ENCODE results near the gene RUNX2. TPM values are rescaled to one million over a fixed set of nuclear protein-coding genes. Genes with fewer than 3 reads are reported as not detected.

The RUNX2 gene
- total RNA-seq, 1 experiment from 2014 or later, result 7.0 TPM

DNA sequence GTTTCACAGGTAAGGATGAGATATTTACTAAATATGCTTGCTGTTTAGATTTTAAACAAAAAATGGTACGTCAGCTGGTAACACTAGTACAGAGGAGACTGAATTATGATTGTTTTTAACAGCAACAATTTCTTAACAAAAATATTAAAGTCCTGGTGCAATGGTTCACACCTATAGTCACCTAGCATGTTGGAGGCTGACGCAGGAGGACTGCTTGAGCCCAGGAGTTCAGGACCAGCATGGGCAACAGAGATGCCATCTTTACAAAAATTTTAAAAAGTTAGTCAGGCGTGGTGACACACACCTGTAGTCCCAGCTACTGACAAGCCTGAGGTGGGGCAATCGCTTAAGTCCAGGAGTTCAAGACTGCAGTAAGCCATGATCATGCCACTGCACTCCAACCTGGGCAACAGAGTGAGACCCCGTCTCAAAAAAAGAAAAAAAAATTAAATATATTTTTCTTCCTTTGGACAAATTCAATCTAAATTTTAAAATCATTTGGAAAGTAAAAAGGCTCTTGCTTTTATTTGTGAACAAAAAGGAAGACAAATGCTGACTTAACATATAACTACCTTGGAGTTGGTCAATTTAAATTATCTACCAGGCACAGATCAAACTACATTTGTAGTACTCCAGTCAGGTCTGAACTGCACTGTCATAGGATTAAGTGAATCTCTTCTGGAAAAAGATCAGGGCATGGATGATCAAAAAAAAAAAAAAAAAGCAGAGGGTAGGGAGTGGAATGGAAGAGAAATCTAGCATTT is 38.2 kb upstream of the RUNX2 start:
- POLR2A ChIA-PET, result no interaction called here
- Histone ChIP-seq H3K9me3 (ENCODE audit: control insufficient read depth, insufficient read depth, low read depth, low read length) (no peaks in the 10 kb centered on the region), H3K36me3 (ENCODE audit: control insufficient read depth, insufficient read depth, low read length) (no peaks in the 10 kb centered on the region), H3K4me1 (ENCODE audit: control insufficient read depth, insufficient read depth, low read length) (no peaks in the 10 kb centered on the region), H3K27me3 (ENCODE audit: control insufficient read depth, insufficient read depth, low read length) (no peaks in the 10 kb centered on the region), H3K4me3 (ENCODE audit: low read depth in 2 of 2, low read length in 2 of 2) (no peak overlapping the region), H3K27ac (ENCODE audit: low read length) (no peak overlapping the region)
- ATAC-seq, result no peak
- no peak for DNase-seq (ENCODE audit: low read depth, low spot score)
- CTCF ChIA-PET, result no interaction called here
- in situ Hi-C loops (cut with HindIII; ENCODE audit: low pct_unique_long_range_greater_than_20kb, low sequenced_read_pairs) (no loop called here), intact Hi-C loops (cut with micrococcal nuclease; ENCODE audit: unreplicated experiment) (no loop called here)
- TF ChIP-seq, protein P1, sequence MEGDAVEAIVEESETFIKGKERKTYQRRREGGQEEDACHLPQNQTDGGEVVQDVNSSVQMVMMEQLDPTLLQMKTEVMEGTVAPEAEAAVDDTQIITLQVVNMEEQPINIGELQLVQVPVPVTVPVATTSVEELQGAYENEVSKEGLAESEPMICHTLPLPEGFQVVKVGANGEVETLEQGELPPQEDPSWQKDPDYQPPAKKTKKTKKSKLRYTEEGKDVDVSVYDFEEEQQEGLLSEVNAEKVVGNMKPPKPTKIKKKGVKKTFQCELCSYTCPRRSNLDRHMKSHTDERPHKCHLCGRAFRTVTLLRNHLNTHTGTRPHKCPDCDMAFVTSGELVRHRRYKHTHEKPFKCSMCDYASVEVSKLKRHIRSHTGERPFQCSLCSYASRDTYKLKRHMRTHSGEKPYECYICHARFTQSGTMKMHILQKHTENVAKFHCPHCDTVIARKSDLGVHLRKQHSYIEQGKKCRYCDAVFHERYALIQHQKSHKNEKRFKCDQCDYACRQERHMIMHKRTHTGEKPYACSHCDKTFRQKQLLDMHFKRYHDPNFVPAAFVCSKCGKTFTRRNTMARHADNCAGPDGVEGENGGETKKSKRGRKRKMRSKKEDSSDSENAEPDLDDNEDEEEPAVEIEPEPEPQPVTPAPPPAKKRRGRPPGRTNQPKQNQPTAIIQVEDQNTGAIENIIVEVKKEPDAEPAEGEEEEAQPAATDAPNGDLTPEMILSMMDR (IDR thresholded peaks at IDR 0.05), result no peak
- TF ChIP-seq SIN3A (IDR thresholded peaks at IDR 0.05; ENCODE audit: borderline replicate concordance, insufficient read depth, low read depth, low read length) (no peak), REST (IDR thresholded peaks at IDR 0.05; ENCODE audit: insufficient read depth in 1 of 2, low read depth in 2 of 2, low read length in 1 of 2) (no peak), POLR2AphosphoS5 (IDR thresholded peaks at IDR 0.05; ENCODE audit: low read depth, low read length) (no peak), TCF7L2 (IDR thresholded peaks at IDR 0.05; ENCODE audit: low read depth, low read length) (no peak)
- BruUV-seq (replicated peaks), result no TSS peak

DNA sequence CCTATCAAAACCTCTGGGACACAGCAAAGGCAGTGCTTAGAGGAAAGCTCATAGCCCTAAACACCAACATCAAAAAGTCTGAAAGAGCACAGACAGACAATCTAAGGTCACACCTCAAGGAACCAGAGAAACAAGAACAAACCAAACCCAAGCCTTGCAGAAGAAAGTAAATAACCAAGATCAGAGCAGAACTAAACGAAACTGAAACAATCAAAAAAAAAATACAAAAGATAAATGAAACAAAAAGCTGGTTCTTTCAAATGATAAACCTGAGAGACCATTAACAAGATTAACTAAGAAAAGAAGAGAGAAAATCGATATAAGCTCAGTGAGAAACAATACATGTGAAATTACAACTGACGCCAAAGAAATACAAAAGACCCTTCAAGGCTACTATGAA is 34.8 kb upstream of the RUNX2 start:
- POLR2A ChIA-PET, result interaction anchor here (0.7 kb wide), 1 partner anchor 503 kb away, joined by 5 read pairs; no protein-coding TSS in a partner anchor
- ATAC-seq, result no peak
- no TSS peak for BruUV-seq (replicated peaks)

More for the DNA sequence above, 34.8 kb upstream of the RUNX2 start:
- intact Hi-C loops (cut with micrococcal nuclease; ENCODE audit: unreplicated experiment) (no loop called here), in situ Hi-C loops (cut with HindIII; ENCODE audit: low pct_unique_long_range_greater_than_20kb, low sequenced_read_pairs) (no loop called here)
- DNase-seq (ENCODE audit: low read depth, low spot score), result no peak
- Histone ChIP-seq H3K4me3 (ENCODE audit: low read depth in 2 of 2, low read length in 2 of 2) (no peak overlapping the region), H3K9me3 (ENCODE audit: control insufficient read depth, insufficient read depth, low read depth, low read length) (no peaks in the 10 kb centered on the region), H3K27me3 (ENCODE audit: control insufficient read depth, insufficient read depth, low read length) (no peaks in the 10 kb centered on the region), H3K27ac (ENCODE audit: low read length) (no peak overlapping the region), H3K36me3 (ENCODE audit: control insufficient read depth, insufficient read depth, low read length) (no peaks in the 10 kb centered on the region), H3K4me1 (ENCODE audit: control insufficient read depth, insufficient read depth, low read length) (no peaks in the 10 kb centered on the region)
- CTCF ChIA-PET, result no interaction called here
- TF ChIP-seq POLR2AphosphoS5 (IDR thresholded peaks at IDR 0.05; ENCODE audit: low read depth, low read length) (no peak), SIN3A (IDR thresholded peaks at IDR 0.05; ENCODE audit: borderline replicate concordance, insufficient read depth, low read depth, low read length) (no peak), REST (IDR thresholded peaks at IDR 0.05; ENCODE audit: insufficient read depth in 1 of 2, low read depth in 2 of 2, low read length in 1 of 2) (no peak), TCF7L2 (IDR thresholded peaks at IDR 0.05; ENCODE audit: low read depth, low read length) (no peak)
- TF ChIP-seq, protein P1 (IDR thresholded peaks at IDR 0.05), result no peak
